Lung (tissue), 12 donors: ENCODE measurements around the gene C6orf52. TPM values are rescaled to one million over a fixed set of nuclear protein-coding genes. Genes with fewer than 3 reads are reported as not detected.

ENCODE experiments used
- ATAC-seq: fragments of 200-7000 bp; cut with Tn5 transposase; one replicate; pipeline ENCODE4 v1.9.1; 2020; ENCODE audit warnings: moderate number of reproducible peaks; ENCODE audit not compliant: insufficient read depth, low FRiP score
- DNase-seq, 3 donors: peaks; one replicate each; pipeline ENCODE4 v3.0.0-alpha.2; 2013 to 2017
- H3K27ac ChIP-seq, 2 donors: one replicate each; pipeline ENCODE4 v1.5.1; 2013; ENCODE audit warnings: mild to moderate bottlenecking in 2 of 2, moderate library complexity in 2 of 2, control low read depth in 1 of 2, inconsistent platforms in 1 of 2, low read depth in 1 of 2, low read length in 1 of 2
- H3K27me3 ChIP-seq, 3 donors: one replicate each; pipeline ENCODE4 v1.5.1; 2013; ENCODE audit warnings: low read length in 2 of 3; ENCODE audit not compliant: control insufficient read depth in 3 of 3, insufficient read depth in 3 of 3
- H3K36me3 ChIP-seq, 4 donors: one replicate each; pipeline ENCODE4 v1.5.1; 2013; ENCODE audit warnings: low read length in 4 of 4, mild to moderate bottlenecking in 1 of 4, moderate library complexity in 1 of 4; ENCODE audit not compliant: control insufficient read depth in 4 of 4, insufficient read depth in 4 of 4
- H3K4me1 ChIP-seq, 5 donors: one replicate each; pipeline ENCODE4 v1.5.1; 2013; ENCODE audit warnings: low read length in 5 of 5, mild to moderate bottlenecking in 2 of 5, moderate library complexity in 1 of 5; ENCODE audit not compliant: control insufficient read depth in 5 of 5, insufficient read depth in 5 of 5
- H3K4me3 ChIP-seq: one replicate; pipeline ENCODE4 v1.5.1; 2013; ENCODE audit warnings: mild to moderate bottlenecking, control low read depth, moderate library complexity
- H3K9ac ChIP-seq, 2 donors: one replicate each; pipeline ENCODE4 v1.5.1; 2013; ENCODE audit warnings: low read length in 2 of 2, control low read depth in 1 of 2; ENCODE audit not compliant: insufficient read depth in 1 of 2
- H3K9me3 ChIP-seq, 4 donors: one replicate each; pipeline ENCODE4 v1.5.1; 2013; ENCODE audit warnings: low read length in 3 of 4, mild to moderate bottlenecking in 1 of 4, moderate library complexity in 1 of 4; ENCODE audit not compliant: control insufficient read depth in 4 of 4, insufficient read depth in 3 of 4
- WGBS, 2 donors: extraction: QIAGEN DNeasy Blood & Tissue Kit; methylation state at CpG; one replicate each; pipeline ENCODE4 v1.1.7; 2013; 5-methylcytosine and 5-hydroxymethylcytosine counted together
- polyA plus RNA-seq, 2 donors: library from polyadenylated mRNA; stranded (reverse); fragments of 200-250 nt; gene quantifications; one replicate each; pipeline ENCODE4 v1.2.1, GENCODE V29; 2013
- total RNA-seq, 2 donors: library from RNA; depleted of rRNA in 1 of 2; stranded (reverse); fragments of >200 nt in 1 of 2; gene quantifications; one replicate each; pipeline ENCODE4 v1.2.1, GENCODE V29; 2014 to 2021
- TF ChIP-seq, protein P1 (sequence below): IDR thresholded peaks from 2 replicates; pipeline ENCODE4 v1.5.1; 2012; ENCODE audit warnings: mild to moderate bottlenecking; ENCODE audit errors: control extremely low read depth, extremely low read depth
- donor health status: control.
- donor health status: control.
- donor health status: Bipolar disorder and iron deficiency.
- donor health status: healthy.
- donor health status: DM: yes; HTN: yes; CAD: no.

The C6orf52 gene
- total and polyA plus RNA-seq, 4 donors: 1.3 to 3.5 (median 1.9) TPM

- WGBS, 2 donors: 0% methylated on average over 17 of the region's 17 CpGs
- TF ChIP-seq, protein P1, sequence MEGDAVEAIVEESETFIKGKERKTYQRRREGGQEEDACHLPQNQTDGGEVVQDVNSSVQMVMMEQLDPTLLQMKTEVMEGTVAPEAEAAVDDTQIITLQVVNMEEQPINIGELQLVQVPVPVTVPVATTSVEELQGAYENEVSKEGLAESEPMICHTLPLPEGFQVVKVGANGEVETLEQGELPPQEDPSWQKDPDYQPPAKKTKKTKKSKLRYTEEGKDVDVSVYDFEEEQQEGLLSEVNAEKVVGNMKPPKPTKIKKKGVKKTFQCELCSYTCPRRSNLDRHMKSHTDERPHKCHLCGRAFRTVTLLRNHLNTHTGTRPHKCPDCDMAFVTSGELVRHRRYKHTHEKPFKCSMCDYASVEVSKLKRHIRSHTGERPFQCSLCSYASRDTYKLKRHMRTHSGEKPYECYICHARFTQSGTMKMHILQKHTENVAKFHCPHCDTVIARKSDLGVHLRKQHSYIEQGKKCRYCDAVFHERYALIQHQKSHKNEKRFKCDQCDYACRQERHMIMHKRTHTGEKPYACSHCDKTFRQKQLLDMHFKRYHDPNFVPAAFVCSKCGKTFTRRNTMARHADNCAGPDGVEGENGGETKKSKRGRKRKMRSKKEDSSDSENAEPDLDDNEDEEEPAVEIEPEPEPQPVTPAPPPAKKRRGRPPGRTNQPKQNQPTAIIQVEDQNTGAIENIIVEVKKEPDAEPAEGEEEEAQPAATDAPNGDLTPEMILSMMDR: no peak
- DNase-seq: peak in 1 of 3 donors; percentile 29
- H3K27me3 ChIP-seq: no peaks in the 10 kb centered on the region
- H3K4me3 ChIP-seq: peak overlapping the region; percentile 93
- peaks cover under 1 to 18% (median 4%) of the 10 kb centered on the region in 5 donors for H3K4me1 ChIP-seq
- H3K9ac ChIP-seq: peak overlapping the region; percentile 97 to 99
- H3K27ac ChIP-seq: peak overlapping the region; percentile 86 to 93
- H3K36me3 ChIP-seq: peaks cover 4 to 12% (median 8%) of the 10 kb centered on the region in 4 donors
- H3K9me3 ChIP-seq: no peaks in the 10 kb centered on the region
- ATAC-seq: no peak
These were observed 756 bp upstream of the C6orf52 start for GRCh38 chr6:10695086-10695657.

DNA sequence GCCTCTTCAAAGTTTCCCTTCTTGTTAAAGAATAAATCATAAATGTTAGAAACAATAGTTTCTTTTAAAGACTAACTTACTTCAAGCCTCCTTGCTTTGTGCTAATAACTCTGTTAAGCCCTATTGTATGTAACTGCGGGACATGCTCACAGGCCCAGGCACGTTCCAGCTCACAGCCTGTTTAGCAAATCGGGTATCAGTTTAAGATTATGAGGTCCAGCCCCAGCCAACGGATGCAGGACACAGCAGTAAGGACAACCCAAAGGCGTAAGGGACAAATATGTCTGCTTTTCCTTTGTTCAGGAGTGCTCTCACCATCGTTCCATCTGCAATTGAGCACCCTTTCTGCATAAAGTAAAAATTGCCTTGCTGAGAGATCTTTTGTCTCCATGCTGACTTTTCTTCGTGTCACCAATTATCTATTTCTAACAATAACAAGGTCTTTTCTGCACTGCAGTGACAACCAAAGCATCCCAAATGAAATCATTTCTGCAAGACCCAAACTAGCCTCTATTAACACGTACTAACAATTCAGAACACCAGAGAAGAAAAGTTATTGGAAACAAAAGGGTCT is 1.4 kb downstream of the C6orf52 start:
- Histone ChIP-seq H3K9me3 (no peaks in the 10 kb centered on the region), H3K4me1 (peaks cover 2 to 18% (median 9%) of the 10 kb centered on the region in 5 donors), H3K27me3 (no peaks in the 10 kb centered on the region), H3K27ac (no peak overlapping the region), H3K4me3 (no peak overlapping the region), H3K9ac (peak overlapping the region; percentile 14 to 97), H3K36me3 (peaks cover 0 to 10% (median 4%) of the 10 kb centered on the region in 4 donors)
- WGBS, 2 donors: 95 to 96% methylated on average over 8 of the region's 8 CpGs
- ATAC-seq (no peak), DNase-seq (peak in 1 of 3 donors; percentile 2)
- TF ChIP-seq, protein P1: no peak

GRCh38 chr6:10690651-10691445 is 3.6 kb downstream of the C6orf52 start:
- Histone ChIP-seq H3K36me3 (peaks cover 0 to 4% (median 0%) of the 10 kb centered on the region in 4 donors), H3K9me3 (no peaks in the 10 kb centered on the region), H3K9ac (peak overlapping the region in 1 of 2 donors; percentile 40), H3K27ac (peak overlapping the region in 1 of 2 donors; percentile 70), H3K4me3 (no peak overlapping the region), H3K27me3 (no peaks in the 10 kb centered on the region), H3K4me1 (peaks cover 2 to 14% (median 5%) of the 10 kb centered on the region in 5 donors)
- 61 to 70% methylated on average over 15 of the region's 15 CpGs for WGBS, 2 donors
- TF ChIP-seq, protein P1: no peak
- DNase-seq (peak in 2 of 3 donors; percentile 46 to 49), ATAC-seq (no peak)
